ENCODE results near the gene TBCK. TPM values are rescaled to one million over a fixed set of nuclear protein-coding genes. Genes with fewer than 3 reads are reported as not detected.

Gene TBCK
- total and polyA plus RNA-seq, 2 of the 8 experiments (the other 6 are each of a cell fraction or from before 2014, with no cell fraction given), result 10.2 to 18.7 TPM

GRCh38 chr4:106062452-106062875 lies 253.5 kb downstream of the TBCK start (continued):
- TF ChIP-seq CTBP2 (IDR thresholded peaks at IDR 0.05; ENCODE audit: borderline replicate concordance, insufficient read depth, insufficient read length, low read length) (no peak), CREB1 (IDR thresholded peaks at IDR 0.05) (no peak), RAD21 (IDR thresholded peaks at IDR 0.05 in 1 of 2, conservative IDR thresholded peaks at IDR 0.05 in 1 of 2; ENCODE audit: low read depth in 2 of 2, low read length in 2 of 2) (no peak), BRCA1 (IDR thresholded peaks at IDR 0.05; ENCODE audit: low read depth, low read length) (no peak), JUN (IDR thresholded peaks at IDR 0.05; ENCODE audit: low read depth, low read length) (no peak), TAF1 (IDR thresholded peaks at IDR 0.05; ENCODE audit: low read depth, low read length) (no peak)
